Upper lobe of right lung (tissue), 1 donor: ENCODE measurements around the gene NCOR2. TPM values are rescaled to one million over a fixed set of nuclear protein-coding genes. Genes with fewer than 3 reads are reported as not detected.

ENCODE experiments used
- ATAC-seq: fragments of 200-7000 bp; cut with Tn5 transposase; one replicate; pipeline ENCODE4 v1.9.1; 2020; ENCODE audit warnings: mild to moderate bottlenecking, moderate library complexity
- DNase-seq: peaks from one replicate; pipeline ENCODE4 v3.0.0-alpha.2; 2020
- H3K27ac ChIP-seq: fragments of 200-600 bp; one replicate; pipeline ENCODE4 v1.8.0; 2022
- H3K27me3 ChIP-seq: fragments of 200-600 bp; one replicate; pipeline ENCODE4 v1.8.0; 2022; ENCODE audit warnings: mild to moderate bottlenecking
- H3K36me3 ChIP-seq: fragments of 200-600 bp; one replicate; pipeline ENCODE4 v1.8.0; 2022
- H3K4me1 ChIP-seq: fragments of 200-600 bp; one replicate; pipeline ENCODE4 v1.8.0; 2022
- H3K4me3 ChIP-seq: fragments of 200-600 bp; one replicate; pipeline ENCODE4 v1.8.0; 2022; ENCODE audit warnings: mild to moderate bottlenecking
- H3K9me3 ChIP-seq: fragments of 200-600 bp; one replicate; pipeline ENCODE4 v1.8.0; 2022
- CTCF ChIP-seq: fragments of 200-600 bp; IDR thresholded peaks from one replicate; pipeline ENCODE4 v1.8.0; 2022; ENCODE audit warnings: antibody characterized with exemption
- intact Hi-C: fragments of 100-400 bp; cut with DNase I; formaldehyde crosslinking; loops from one replicate; pipeline ENCODE4 v1.11.0; 2022
- long read RNA-seq: library from polyadenylated mRNA; unstranded; transcript quantifications from one replicate; pipeline ENCODE4 v2.0.0, GENCODE V29; 2021
- total RNA-seq: library from RNA; stranded (reverse); fragmentation: NEBNext Ultra II Directional; extraction: Animal tissue kit (Norgen Biotek cat#: 25700); gene quantifications from one replicate; pipeline ENCODE4 v1.2.1, GENCODE V29; 2021
- donor health status: DM: no; HTN: yes; CAD: no; lungs with severe emphysema.

Gene NCOR2
- total RNA-seq, result 336 TPM
- long read RNA-seq, partial matches to known transcripts, result 183 of 313 reads
- long read RNA-seq, other reads (novel, unspliced or antisense), result 129 of 313 reads

GRCh38 chr12:124566997-124567672 is at the start of gene NCOR2:
Gene NCOR2 (minus strand): TSS chr12:124567612. CDS start chr12:124495251, 72,361 bp downstream.
- Histone ChIP-seq H3K27me3 (no peaks in the 10 kb centered on the region), H3K36me3 (no peaks in the 10 kb centered on the region), H3K9me3 (no peaks in the 10 kb centered on the region), H3K27ac (peak within 1 kb of the TSS; percentile 95), H3K4me3 (peak within 1 kb of the TSS; percentile 99), H3K4me1 (peaks cover 52% of the 10 kb centered on the region)
- DNase-seq (peak; percentile 78), ATAC-seq (peak; percentile 1)
- intact Hi-C loops, result loop anchor here (10.0 kb wide), 1 partner anchor 198 kb away; no protein-coding TSS in a partner anchor
- TF ChIP-seq CTCF, result peak; percentile 20

- H3K27me3 ChIP-seq, result no peaks in the 10 kb centered on the region
- no peak overlapping the region for H3K27ac ChIP-seq
- ATAC-seq (peak; percentile 37), DNase-seq (peak; percentile 63)
- peaks cover 14% of the 10 kb centered on the region for H3K4me1 ChIP-seq
- H3K4me3 ChIP-seq, result no peak overlapping the region
- no peak for TF ChIP-seq CTCF
- no peaks in the 10 kb centered on the region for H3K36me3 ChIP-seq
- no peaks in the 10 kb centered on the region for H3K9me3 ChIP-seq
- intact Hi-C loops, result no loop called here
Measured at GRCh38 chr12:124616394-124617221, 49.2 kb upstream of the NCOR2 start.

- Histone ChIP-seq H3K36me3 (no peaks in the 10 kb centered on the region), H3K4me3 (no peak overlapping the region), H3K27ac (no peak overlapping the region), H3K27me3 (no peaks in the 10 kb centered on the region), H3K4me1 (peaks cover 11% of the 10 kb centered on the region), H3K9me3 (no peaks in the 10 kb centered on the region)
- DNase-seq (no peak), ATAC-seq (no peak)
- TF ChIP-seq CTCF, result no peak
- intact Hi-C loops, result no loop called here
Measured at GRCh38 chr12:124614512-124615292, 47.3 kb upstream of the NCOR2 start.

- intact Hi-C loops, result no loop called here
- no peaks in the 10 kb centered on the region for H3K27me3 ChIP-seq
- ATAC-seq (no peak), DNase-seq (no peak)
- no peaks in the 10 kb centered on the region for H3K9me3 ChIP-seq
- no peak for TF ChIP-seq CTCF
- H3K4me3 ChIP-seq, result no peak overlapping the region
- no peaks in the 10 kb centered on the region for H3K36me3 ChIP-seq
- peaks cover 26% of the 10 kb centered on the region for H3K4me1 ChIP-seq
- H3K27ac ChIP-seq, result no peak overlapping the region
Measured at GRCh38 chr12:124613151-124613585, 45.8 kb upstream of the NCOR2 start.

GRCh38 chr12:124612410-124612680 is 44.9 kb upstream of the NCOR2 start:
- Histone ChIP-seq H3K4me3 (no peak overlapping the region), H3K27ac (no peak overlapping the region), H3K9me3 (no peaks in the 10 kb centered on the region), H3K36me3 (no peaks in the 10 kb centered on the region), H3K27me3 (no peaks in the 10 kb centered on the region), H3K4me1 (peaks cover 27% of the 10 kb centered on the region)
- intact Hi-C loops, result no loop called here
- DNase-seq (no peak), ATAC-seq (no peak)
- no peak for TF ChIP-seq CTCF
